Forelimb muscle (tissue), 1 donor: ENCODE data around the gene CACHD1. TPM values are rescaled to one million over a fixed set of nuclear protein-coding genes. Genes with fewer than 3 reads are reported as not detected.

Source experiments
- DNase-seq: peaks from one replicate; pipeline ENCODE4 v3.0.0-alpha.2; 2013; ENCODE audit warnings: low read depth
- polyA plus RNA-seq: library from polyadenylated mRNA; unstranded; fragments of 120-200 nt; gene quantifications from one replicate; pipeline ENCODE4 v1.2.1, GENCODE V29; 2013; ENCODE audit not compliant: insufficient read length

CACHD1 gene
- polyA plus RNA-seq, 1 donor = 10.6 TPM

DNA sequence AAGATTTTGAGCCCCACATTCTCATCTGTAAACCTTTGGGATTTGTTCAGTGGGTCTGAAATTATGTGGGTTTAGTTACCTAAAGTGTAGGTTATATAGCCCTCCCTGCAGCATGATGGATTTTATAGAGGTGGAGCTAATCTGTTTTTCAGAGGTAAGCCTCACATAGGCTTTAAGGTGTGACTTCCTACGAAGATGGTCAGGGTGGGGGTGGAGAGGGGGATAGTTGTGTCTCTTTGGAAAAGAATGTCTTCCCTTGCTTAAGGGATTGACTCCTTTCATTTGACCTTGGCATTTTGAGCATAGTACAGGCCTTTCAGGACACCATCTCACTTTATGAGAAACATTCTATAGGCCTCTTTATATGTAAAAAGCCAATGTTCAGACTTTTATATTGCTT, 3.4 kb downstream of the CACHD1 start:
- no peak for DNase-seq

- DNase-seq = no peak
Measured at GRCh38 chr1:64474133-64474532, 4.2 kb downstream of the CACHD1 start.

DNA sequence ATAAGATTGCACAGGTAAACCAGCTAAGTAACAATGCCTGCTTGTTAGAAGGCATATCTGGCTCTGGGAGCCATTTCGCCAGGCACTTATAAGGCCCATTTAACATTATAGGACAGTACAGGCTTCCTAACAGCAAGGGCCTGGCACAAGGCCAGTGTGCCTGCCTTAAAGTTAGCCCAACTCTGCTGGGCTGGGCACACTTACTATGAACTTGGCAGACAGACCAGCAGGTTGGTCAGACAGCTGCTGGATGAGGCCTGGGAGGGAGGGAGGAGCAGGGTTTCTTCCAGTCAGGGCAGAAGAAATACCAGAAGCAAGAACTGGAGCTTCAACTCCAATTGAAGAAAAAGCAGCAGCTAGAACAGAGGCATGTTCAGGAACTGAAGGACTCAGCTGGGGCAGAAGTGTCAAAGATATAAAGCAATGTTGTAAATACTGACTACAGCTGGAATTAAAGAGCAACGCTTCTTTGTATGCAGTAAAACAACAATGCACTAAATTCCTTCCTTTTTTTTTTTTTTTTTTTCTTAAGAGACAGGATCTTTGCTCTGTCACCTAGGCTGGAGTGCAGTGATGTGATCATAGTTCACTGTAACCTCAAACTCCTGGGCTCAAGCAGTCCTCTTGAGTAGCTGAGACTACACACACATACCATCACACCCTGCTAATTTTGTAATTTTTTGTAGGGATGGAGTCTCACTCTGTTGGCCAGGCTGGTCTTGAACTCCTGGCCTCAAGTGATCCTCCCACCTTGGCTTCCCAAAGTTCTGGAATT, 4.9 kb downstream of the CACHD1 start:
- no peak for DNase-seq

DNA sequence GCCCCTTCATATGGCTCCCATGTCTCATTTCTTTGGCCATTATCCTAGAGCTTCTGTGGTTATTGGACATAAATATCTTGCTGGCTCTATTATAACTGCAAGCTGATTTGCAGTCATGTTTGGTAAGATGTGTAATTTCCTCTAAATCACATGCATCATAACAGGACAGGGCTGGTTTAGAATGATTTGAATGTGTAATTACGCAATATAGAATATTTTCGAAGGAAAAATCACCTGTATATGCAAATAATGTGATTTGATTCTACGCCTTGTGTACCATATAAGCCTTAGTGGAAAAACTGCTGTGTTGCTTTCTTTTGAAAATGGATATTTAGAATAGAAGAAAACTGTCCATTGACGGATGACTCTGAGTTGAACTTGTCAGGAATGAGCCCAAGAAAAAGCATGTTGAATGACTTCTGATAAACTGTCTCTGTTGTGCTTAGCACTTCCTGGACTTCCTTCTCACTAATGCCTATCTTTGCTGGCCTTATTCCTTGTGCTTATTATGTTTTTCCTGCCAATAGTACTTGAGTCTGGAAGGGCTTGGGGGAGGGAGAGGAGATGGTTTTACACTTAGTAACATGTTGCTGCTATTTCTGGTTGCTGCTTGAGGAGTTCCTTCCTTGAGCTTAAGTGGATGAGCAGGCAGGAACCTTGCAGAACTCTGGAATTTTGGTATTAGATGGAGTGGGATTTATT, 6.5 kb downstream of the CACHD1 start:
- DNase-seq = no peak

DNA sequence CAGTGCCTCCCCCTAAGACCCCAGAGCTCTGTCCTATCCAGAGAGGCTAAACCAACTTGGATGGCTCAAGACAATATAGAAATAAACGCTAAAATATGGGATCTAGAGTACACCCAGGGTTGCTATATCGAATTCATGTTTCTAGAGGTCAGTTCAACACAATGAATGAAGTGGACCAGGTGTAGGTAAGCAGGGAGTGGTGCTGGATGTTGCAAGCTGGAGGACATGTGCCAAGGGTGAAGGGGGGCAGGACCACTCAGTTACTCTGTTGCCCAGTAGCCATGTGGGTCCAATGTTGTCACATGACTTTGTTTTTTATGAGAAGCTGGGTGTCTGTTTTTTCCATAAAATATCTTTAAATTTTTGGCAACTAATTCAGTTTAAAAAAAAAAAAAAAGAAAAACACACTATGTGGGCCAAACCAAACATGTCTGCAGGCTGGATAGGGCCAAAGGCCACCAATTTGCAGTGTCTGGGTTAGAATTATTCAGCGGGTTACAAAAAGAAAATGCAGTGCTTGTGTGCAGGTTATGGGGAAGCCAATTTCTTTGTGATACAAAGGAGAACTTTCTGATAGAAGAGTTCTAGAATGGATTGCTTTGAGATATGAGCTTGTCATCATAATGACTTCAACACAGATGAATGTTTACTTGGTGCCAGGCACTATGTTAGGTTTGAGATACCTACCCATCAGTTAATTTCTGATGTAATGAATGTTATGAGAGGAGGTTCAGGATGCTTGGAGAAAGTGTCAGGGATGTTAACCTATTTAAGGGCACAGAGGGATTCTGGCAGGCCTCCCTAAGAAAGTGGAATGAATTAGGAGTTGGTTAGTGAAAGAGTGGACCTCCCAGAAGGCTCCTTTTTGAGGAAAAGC, 8.9 kb downstream of the CACHD1 start:
- no peak for DNase-seq

GRCh38 chr1:64479874-64480273, 9.9 kb downstream of the CACHD1 start:
- DNase-seq = no peak

DNA sequence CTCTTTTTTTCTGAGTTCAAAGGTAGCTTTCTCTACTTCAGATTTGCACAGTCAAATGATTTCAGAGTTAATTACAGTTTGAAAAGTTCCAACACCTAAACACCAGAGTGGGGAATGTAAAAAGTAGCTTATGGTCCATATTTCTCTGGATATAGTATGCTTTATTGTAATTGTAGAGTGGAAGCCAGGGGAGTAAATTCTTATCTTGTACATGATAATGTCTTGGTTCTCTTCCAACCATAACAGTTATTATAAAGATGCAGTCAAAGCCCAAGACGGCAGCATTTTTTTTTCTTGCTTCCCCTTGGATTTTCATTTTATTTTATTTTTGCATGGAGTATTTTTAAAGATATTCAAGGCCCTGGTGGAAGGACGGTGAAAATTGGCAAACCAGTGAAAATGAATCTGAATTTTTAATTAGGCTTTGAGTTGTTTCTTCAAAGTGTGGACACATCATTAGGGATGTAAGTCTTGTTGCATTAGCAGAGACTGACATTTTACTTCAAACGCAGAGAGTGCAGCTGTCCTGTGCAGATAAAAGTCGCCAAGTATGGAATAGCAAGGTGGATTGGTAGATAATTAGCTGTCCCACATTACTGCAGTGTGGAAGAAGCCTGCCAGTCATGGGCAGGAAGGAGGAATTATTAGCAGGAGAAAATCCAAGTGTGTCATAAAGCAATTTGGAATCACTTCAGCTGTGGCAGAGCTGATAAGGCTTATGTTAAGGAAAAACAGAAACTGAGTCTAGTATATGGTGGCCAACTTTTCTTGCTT, 11.3 kb downstream of the CACHD1 start:
- no peak for DNase-seq

- no peak for DNase-seq
Measured at GRCh38 chr1:64482128-64482527, 12.2 kb downstream of the CACHD1 start.

DNA sequence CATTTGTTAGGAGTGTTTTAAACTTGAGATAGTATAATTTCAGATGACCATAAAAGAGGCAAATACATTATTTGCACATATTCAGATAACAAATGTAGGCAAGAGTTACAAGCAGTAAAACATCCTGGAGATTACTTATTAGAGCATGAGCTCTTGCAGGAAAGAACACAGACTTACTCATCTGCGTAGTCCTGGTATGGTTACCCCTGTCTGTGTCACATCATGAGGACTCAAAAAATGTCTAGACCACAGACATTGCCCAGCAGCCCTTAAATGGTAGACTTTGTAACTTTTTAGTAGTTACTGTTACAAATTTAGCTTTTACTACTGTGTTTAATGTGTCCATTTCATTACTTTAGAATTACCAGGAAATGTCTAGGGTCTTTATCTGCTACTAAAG, 12.8 kb downstream of the CACHD1 start:
- no peak for DNase-seq

GRCh38 chr1:64483731-64484414, 13.9 kb downstream of the CACHD1 start:
- DNase-seq = no peak

GRCh38 chr1:64484651-64485050, 14.7 kb downstream of the CACHD1 start:
- DNase-seq = no peak

- DNase-seq = no peak
Measured at GRCh38 chr1:64486193-64486592, 16.3 kb downstream of the CACHD1 start.

GRCh38 chr1:64487061-64487460, 17.1 kb downstream of the CACHD1 start:
- DNase-seq = no peak

DNA sequence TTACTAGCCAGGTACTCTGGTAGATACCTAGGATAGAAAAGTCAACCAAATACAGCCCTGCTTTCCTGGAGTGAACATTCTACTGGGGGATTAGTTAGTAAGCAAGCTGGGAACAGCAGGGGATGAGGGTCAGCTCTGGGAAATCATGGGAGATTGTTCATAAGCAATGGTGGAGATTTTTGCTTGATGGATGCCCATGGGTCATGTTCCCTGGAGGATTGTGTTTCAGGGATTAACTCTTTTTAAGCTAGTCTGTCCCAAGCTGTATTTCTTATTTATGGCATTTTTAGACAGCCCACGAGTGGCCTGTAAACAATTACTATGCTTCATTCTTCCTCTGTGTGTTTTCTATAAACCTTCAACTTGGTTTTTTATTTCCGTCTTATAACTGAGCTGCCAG, 18.9 kb downstream of the CACHD1 start:
- DNase-seq = no peak

GRCh38 chr1:64489707-64490106, 19.8 kb downstream of the CACHD1 start:
- DNase-seq = no peak

- no peak for DNase-seq
Measured at GRCh38 chr1:64490213-64490818, 20.4 kb downstream of the CACHD1 start.

DNA sequence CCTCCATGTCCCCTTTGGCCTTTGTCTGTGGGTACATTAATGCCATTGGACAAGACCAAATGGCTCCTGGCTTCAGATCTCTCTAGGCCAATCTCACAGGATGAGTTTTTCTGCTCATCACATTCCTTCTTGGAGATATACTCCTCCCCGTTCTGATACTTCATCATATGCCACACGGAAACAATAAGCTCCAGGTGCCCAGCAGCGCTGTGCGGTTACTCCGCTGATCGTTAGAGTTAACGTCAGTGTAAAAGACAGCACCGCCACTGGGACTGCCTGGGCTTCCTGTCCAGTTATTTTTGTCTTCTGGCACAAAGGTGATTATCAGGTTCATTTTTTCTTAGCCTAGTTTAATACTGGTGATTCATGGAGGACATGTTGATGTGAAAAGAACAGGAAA, 22.5 kb downstream of the CACHD1 start:
- no peak for DNase-seq

GRCh38 chr1:64493831-64494230, 23.9 kb downstream of the CACHD1 start:
- no peak for DNase-seq

- DNase-seq = no peak
Measured at GRCh38 chr1:64494659-64495058, 24.7 kb downstream of the CACHD1 start.

GRCh38 chr1:64495878-64496277, 25.9 kb downstream of the CACHD1 start:
- DNase-seq = no peak

- no peak for DNase-seq
Measured at GRCh38 chr1:64496606-64497005, 26.7 kb downstream of the CACHD1 start.
